HCT116 (cell line): ENCODE data around the gene TMEM125. TPM values are rescaled to one million over a fixed set of nuclear protein-coding genes. Genes with fewer than 3 reads are reported as not detected.

Experiments used
- ATAC-seq: fragments of 200-7000 bp; cut with Tn5 transposase; 2 replicates; pipeline ENCODE4 v1.9.1; 2020; ENCODE audit warnings: mild to moderate bottlenecking, moderate library complexity
- BruUV-seq: library from RNA; stranded (reverse); fragments of 400-500 nt; replicated peaks from 2 replicates; lab custom pipeline; 2021; lab: Mats Ljungman, UMichigan
- CTCF ChIA-PET: fragments of 300-600 bp; sonication (Branson Sonifier 250); formaldehyde crosslinking; loops from one replicate; lab custom pipeline; 2021; ENCODE audit warnings: antibody characterized with exemption; lab: Charles Lee
- POLR2A ChIA-PET: fragments of 300-600, 350-600 bp; sonication (Branson Sonifier 250); formaldehyde crosslinking; loops from one replicate; lab custom pipeline; 2021; ENCODE audit warnings: antibody characterized with exemption; lab: Charles Lee
- RAD21 ChIA-PET, 2 experiments: fragments of 300-600 bp; sonication (Branson Sonifier 250); formaldehyde crosslinking; loops; one replicate each; lab custom pipeline; 2023; ENCODE audit warnings: low total read pairs in 2 of 2; ENCODE audit not compliant: uncharacterized antibody in 2 of 2, unreplicated experiment in 2 of 2, low non-redundant PET in 1 of 2; lab: Charles Lee
- DNase-seq: peaks from one replicate; pipeline ENCODE4 v3.0.0-alpha.2; 2010; ENCODE audit warnings: low read depth, low spot score
- H2AFZ ChIP-seq: fragments of 200-600 bp; shearing (Covaris generic), sonication (generic); 2 replicates; pipeline ENCODE4 v1.6.1; 2017; ENCODE audit warnings: low read depth, mixed run types, mixed read lengths, antibody characterized with exemption, low read length; ENCODE audit not compliant: poor library complexity, severe bottlenecking
- H3K27ac ChIP-seq: 2 replicates; pipeline ENCODE4 v1.5.1; 2012; ENCODE audit warnings: low read depth, low read length
- H3K27me3 ChIP-seq: fragments of 200-600 bp; sonication (generic); 2 replicates; pipeline ENCODE4 v1.6.1; 2016; ENCODE audit warnings: mixed run types, low read length, mixed read lengths; ENCODE audit not compliant: insufficient read depth
- H3K36me3 ChIP-seq, 2 experiments: fragments of 200-500 bp in 1 of 2; fragments of 200-600 bp in 1 of 2; sonication (Bioruptor generic) in 1 of 2; sonication (generic) in 1 of 2; 2 replicates each; pipeline versions ENCODE4 v1.5.1 to v1.6.1; 2014 to 2016; ENCODE audit warnings: low read length in 2 of 2, inconsistent platforms in 1 of 2, mixed read lengths in 1 of 2, mixed run types in 1 of 2; ENCODE audit not compliant: insufficient read depth in 2 of 2, control insufficient read depth in 1 of 2
- H3K4me1 ChIP-seq, 2 experiments: fragments of 200-600 bp in 1 of 2; sonication (generic) in 1 of 2; 2 replicates each; pipeline versions ENCODE4 v1.5.1 to v1.6.1; 2012 to 2017; ENCODE audit warnings: low read length in 2 of 2, inconsistent platforms in 1 of 2, mild to moderate bottlenecking in 1 of 2, mixed read lengths in 1 of 2, mixed run types in 1 of 2, moderate library complexity in 1 of 2; ENCODE audit not compliant: insufficient read depth in 2 of 2, control insufficient read depth in 1 of 2
- H3K4me2 ChIP-seq: fragments of 200-600 bp; sonication (generic); 2 replicates; pipeline ENCODE4 v1.6.1; 2017; ENCODE audit warnings: mixed run types, low read length, mixed read lengths
- H3K4me3 ChIP-seq, 2 experiments: fragments of 200-600 bp in 1 of 2; sonication (generic) in 1 of 2; replicated peaks in 1 of 2; 2 replicates each; pipeline ENCODE4 v1.5.1; 2011 to 2016; ENCODE audit warnings: low read length in 2 of 2, control low read depth in 1 of 2, low read depth in 1 of 2, mild to moderate bottlenecking in 1 of 2, mixed read lengths in 1 of 2, mixed run types in 1 of 2
- H3K79me2 ChIP-seq: fragments of 200-600 bp; sonication (generic); 2 replicates; pipeline ENCODE4 v1.6.1; 2017; ENCODE audit warnings: mild to moderate bottlenecking, mixed run types, low read length, moderate library complexity, mixed read lengths; ENCODE audit not compliant: insufficient read depth
- H3K9ac ChIP-seq: fragments of 200-600 bp; sonication (generic); 2 replicates; pipeline ENCODE4 v1.6.1; 2016; ENCODE audit warnings: low read length, mixed read lengths
- H3K9me2 ChIP-seq: fragments of 200-600 bp; sonication (generic), shearing (Covaris generic); 2 replicates; pipeline ENCODE4 v1.6.1; 2017; ENCODE audit warnings: mixed run types, mild to moderate bottlenecking, moderate library complexity; ENCODE audit not compliant: insufficient read depth
- H3K9me3 ChIP-seq, 2 experiments: fragments of 200-500 bp in 1 of 2; fragments of 200-600 bp in 1 of 2; sonication (Bioruptor generic) in 1 of 2; sonication (generic) in 1 of 2; 2 replicates each; pipeline ENCODE4 v1.6.1; 2014 to 2017; ENCODE audit warnings: low read length in 2 of 2, mixed read lengths in 2 of 2, inconsistent platforms in 1 of 2, low read depth in 1 of 2, mild to moderate bottlenecking in 1 of 2, mixed run types in 1 of 2, moderate library complexity in 1 of 2; ENCODE audit not compliant: control insufficient read depth in 1 of 2, insufficient read depth in 1 of 2
- H4K20me1 ChIP-seq: fragments of 200-600 bp; sonication (generic), shearing (Covaris generic); 2 replicates; pipeline ENCODE4 v1.6.1; 2017; ENCODE audit warnings: mixed run types, mild to moderate bottlenecking, moderate library complexity; ENCODE audit not compliant: insufficient read depth
- CBX3 ChIP-seq: IDR thresholded peaks from 2 replicates; pipeline ENCODE4 v1.6.1; 2012; ENCODE audit warnings: low read depth
- EGR1 ChIP-seq: IDR thresholded peaks from 2 replicates; pipeline ENCODE4 v1.6.1; 2012; ENCODE audit warnings: low read depth
- EZH2 ChIP-seq: fragments of 200-600 bp; sonication (generic); IDR thresholded peaks from 2 replicates; pipeline ENCODE4 v1.6.1; 2017; ENCODE audit warnings: antibody characterized with exemption, mixed run types
- FOSL1 ChIP-seq: IDR thresholded peaks from 2 replicates; pipeline ENCODE4 v1.6.1; 2012; ENCODE audit warnings: low read depth
- JUND ChIP-seq: IDR thresholded peaks from 2 replicates; pipeline ENCODE4 v1.6.1; 2012
- REST ChIP-seq: IDR thresholded peaks from 2 replicates; pipeline ENCODE4 v1.6.1; 2012; ENCODE audit warnings: low read depth
- SRF ChIP-seq: IDR thresholded peaks from 2 replicates; pipeline ENCODE4 v1.6.1; 2012; ENCODE audit warnings: low read depth
- intact Hi-C: fragments of 100-400 bp; cut with micrococcal nuclease; formaldehyde crosslinking; loops from 2 replicates; pipeline ENCODE4 v1.10.0; 2022
- total RNA-seq: library from RNA; stranded (reverse); gene quantifications from one replicate; pipeline ENCODE4 v1.2.1, GENCODE V29; 2021; ENCODE audit not compliant: unreplicated experiment
- TF ChIP-seq, protein P1 (sequence below): IDR thresholded peaks from 2 replicates; pipeline ENCODE4 v1.6.1; 2012

Gene TMEM125
- total RNA-seq, 1 experiment from 2014 or later: 13.9 TPM

DNA sequence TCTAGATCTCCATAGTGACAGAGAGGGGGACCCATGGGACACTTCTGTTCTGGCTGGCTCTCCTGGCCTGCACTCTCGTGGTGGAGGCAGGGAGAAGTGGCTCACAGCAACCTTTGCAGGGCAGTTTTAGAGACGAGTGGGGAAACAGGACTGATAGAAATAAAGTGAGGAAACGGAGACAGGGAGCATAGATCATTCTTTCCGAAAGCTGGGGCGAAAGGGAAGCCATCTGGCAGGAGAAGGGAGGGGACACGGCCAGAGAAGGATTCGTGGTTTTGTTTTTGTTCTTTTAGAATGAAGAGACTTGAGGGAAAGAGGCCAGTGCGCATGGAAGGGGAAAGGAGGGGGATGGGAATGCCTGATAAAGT lies 34.5 kb downstream of the TMEM125 start (continued):
- TF ChIP-seq JUND (no peak), CBX3 (no peak), REST (no peak)
- TF ChIP-seq, all 23 proteins: peak for 0

- BruUV-seq: no TSS peak
- Histone ChIP-seq H4K20me1 (no peaks in the 10 kb centered on the region), H3K4me1 (peaks cover 0 to 7% of the 10 kb centered on the region in 2 experiments; a peak in 1 of 4 replicates), H3K4me2 (no peak overlapping the region), H3K9ac (no peak overlapping the region), H3K9me3 (no peaks in the 10 kb centered on the region), H3K79me2 (no peaks in the 10 kb centered on the region), H3K36me3 (no peaks in the 10 kb centered on the region)
- ChIA-PET POLR2A (no interaction called here), CTCF (no interaction called here), RAD21 (no interaction called here)
- DNase-seq: no peak
- TF ChIP-seq SRF: no peak
- no peak for TF ChIP-seq EZH2
- TF ChIP-seq FOSL1: no peak
- TF ChIP-seq, protein P1, sequence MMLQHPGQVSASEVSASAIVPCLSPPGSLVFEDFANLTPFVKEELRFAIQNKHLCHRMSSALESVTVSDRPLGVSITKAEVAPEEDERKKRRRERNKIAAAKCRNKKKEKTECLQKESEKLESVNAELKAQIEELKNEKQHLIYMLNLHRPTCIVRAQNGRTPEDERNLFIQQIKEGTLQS: no peak
- no peak for TF ChIP-seq JUND
- TF ChIP-seq EGR1: no peak
- TF ChIP-seq, all 23 proteins: peak for 0
- Histone ChIP-seq H3K9me2 (no peaks in the 10 kb centered on the region), H3K4me3 (no peak overlapping the region), H3K27ac (no peak overlapping the region), H3K27me3 (no peaks in the 10 kb centered on the region), H2AFZ (no peak overlapping the region)
- intact Hi-C loops: no loop called here
- ATAC-seq: no peak
Observed at GRCh38 chr1:43304771-43305300, 35.1 kb downstream of the TMEM125 start.
